Loucy (cell line): Measurements from ENCODE around the gene TRPM2.

ENCODE experiments used
- EZH2phosphoT487 ChIP-seq: fragments of 200-600 bp; IDR thresholded peaks from 2 replicates; pipeline ENCODE4 v1.6.1; 2018; ENCODE audit warnings: antibody characterized with exemption, mild to moderate bottlenecking, moderate library complexity, borderline replicate concordance
- TF ChIP-seq, protein P1 (sequence below): fragments of 200-600 bp; sonication (generic); conservative IDR thresholded peaks from 2 replicates; pipeline ENCODE4 v1.5.1; 2014; ENCODE audit warnings: mild to moderate bottlenecking, antibody characterized with exemption, low read length

DNA sequence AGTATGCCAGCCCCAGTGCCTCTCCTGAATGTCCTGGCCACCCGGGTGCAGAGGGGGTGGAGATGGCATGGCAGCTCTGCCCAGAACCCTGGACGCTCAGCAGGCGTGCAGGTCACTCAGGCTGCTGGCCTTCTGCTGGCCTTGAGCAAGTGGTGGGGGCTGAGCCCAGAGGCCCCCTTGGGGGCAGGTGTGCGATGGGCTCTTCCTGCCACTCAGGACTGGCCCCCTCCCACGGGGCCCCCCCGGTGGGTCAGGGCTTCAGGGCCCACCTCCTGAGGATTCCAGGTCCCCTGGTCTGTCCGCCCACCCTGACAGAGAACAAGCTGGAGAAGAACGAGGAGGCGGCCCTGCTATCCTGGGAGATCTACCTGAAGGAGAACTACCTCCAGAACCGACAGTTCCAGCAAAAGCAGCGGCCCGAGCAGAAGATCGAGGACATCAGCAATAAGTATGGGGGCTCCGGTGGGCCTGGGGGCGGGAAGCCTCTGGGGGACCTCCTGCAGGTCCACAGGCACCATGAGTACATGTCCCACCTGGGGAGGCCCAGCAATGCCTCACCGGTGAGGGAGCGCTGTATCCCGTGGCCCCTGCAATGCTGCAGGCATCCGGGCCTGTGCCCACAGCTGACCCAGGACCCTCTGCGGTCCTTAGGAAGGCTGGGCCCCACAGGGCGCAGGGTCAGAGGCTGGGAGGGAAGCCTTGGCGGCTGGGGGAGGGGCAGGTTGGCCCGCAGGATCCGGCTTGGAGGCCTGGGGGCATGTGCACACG lies 64.9 kb downstream of the TRPM2 start:
- TF ChIP-seq, protein P1, sequence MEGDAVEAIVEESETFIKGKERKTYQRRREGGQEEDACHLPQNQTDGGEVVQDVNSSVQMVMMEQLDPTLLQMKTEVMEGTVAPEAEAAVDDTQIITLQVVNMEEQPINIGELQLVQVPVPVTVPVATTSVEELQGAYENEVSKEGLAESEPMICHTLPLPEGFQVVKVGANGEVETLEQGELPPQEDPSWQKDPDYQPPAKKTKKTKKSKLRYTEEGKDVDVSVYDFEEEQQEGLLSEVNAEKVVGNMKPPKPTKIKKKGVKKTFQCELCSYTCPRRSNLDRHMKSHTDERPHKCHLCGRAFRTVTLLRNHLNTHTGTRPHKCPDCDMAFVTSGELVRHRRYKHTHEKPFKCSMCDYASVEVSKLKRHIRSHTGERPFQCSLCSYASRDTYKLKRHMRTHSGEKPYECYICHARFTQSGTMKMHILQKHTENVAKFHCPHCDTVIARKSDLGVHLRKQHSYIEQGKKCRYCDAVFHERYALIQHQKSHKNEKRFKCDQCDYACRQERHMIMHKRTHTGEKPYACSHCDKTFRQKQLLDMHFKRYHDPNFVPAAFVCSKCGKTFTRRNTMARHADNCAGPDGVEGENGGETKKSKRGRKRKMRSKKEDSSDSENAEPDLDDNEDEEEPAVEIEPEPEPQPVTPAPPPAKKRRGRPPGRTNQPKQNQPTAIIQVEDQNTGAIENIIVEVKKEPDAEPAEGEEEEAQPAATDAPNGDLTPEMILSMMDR = no peak
- TF ChIP-seq EZH2phosphoT487 = no peak
